Panc1 (cell line): ENCODE results near the gene USP6NL.

Experiments
- TF ChIP-seq, protein P1 (sequence below): fragments of 450-650 bp; IDR thresholded peaks from 2 replicates; pipeline ENCODE4 v1.5.1; 2017; ENCODE audit warnings: mild to moderate bottlenecking
- TF ChIP-seq, protein P2 (sequence below), 2 experiments: IDR thresholded peaks; 2 replicates each; pipeline ENCODE4 v1.6.1; 2011 to 2012; ENCODE audit warnings: low read depth in 2 of 2, control low read depth in 1 of 2, low read length in 1 of 2, mild to moderate bottlenecking in 1 of 2, moderate library complexity in 1 of 2; ENCODE audit not compliant: insufficient read depth in 1 of 2

DNA sequence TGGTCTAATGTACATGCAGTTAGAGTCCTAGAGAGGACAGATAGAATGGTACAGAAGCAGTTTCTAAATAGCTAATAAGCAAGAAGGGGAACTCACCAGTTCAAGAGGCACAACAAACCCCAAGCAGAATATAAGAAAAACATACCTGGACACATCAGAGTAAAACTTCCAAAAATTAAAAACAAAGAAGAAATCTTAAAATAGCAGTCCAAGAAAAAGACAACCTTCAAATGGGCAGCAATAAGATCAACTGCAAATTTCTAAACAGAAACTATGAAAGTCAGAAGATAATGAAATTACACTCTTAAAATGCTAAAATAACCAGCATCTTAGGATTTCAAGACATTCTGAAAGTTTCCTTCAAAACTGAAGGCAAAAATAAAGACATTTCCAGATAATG, 55.9 kb downstream of the USP6NL start:
- TF ChIP-seq, protein P1, sequence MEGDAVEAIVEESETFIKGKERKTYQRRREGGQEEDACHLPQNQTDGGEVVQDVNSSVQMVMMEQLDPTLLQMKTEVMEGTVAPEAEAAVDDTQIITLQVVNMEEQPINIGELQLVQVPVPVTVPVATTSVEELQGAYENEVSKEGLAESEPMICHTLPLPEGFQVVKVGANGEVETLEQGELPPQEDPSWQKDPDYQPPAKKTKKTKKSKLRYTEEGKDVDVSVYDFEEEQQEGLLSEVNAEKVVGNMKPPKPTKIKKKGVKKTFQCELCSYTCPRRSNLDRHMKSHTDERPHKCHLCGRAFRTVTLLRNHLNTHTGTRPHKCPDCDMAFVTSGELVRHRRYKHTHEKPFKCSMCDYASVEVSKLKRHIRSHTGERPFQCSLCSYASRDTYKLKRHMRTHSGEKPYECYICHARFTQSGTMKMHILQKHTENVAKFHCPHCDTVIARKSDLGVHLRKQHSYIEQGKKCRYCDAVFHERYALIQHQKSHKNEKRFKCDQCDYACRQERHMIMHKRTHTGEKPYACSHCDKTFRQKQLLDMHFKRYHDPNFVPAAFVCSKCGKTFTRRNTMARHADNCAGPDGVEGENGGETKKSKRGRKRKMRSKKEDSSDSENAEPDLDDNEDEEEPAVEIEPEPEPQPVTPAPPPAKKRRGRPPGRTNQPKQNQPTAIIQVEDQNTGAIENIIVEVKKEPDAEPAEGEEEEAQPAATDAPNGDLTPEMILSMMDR = no peak
- TF ChIP-seq, protein P2, sequence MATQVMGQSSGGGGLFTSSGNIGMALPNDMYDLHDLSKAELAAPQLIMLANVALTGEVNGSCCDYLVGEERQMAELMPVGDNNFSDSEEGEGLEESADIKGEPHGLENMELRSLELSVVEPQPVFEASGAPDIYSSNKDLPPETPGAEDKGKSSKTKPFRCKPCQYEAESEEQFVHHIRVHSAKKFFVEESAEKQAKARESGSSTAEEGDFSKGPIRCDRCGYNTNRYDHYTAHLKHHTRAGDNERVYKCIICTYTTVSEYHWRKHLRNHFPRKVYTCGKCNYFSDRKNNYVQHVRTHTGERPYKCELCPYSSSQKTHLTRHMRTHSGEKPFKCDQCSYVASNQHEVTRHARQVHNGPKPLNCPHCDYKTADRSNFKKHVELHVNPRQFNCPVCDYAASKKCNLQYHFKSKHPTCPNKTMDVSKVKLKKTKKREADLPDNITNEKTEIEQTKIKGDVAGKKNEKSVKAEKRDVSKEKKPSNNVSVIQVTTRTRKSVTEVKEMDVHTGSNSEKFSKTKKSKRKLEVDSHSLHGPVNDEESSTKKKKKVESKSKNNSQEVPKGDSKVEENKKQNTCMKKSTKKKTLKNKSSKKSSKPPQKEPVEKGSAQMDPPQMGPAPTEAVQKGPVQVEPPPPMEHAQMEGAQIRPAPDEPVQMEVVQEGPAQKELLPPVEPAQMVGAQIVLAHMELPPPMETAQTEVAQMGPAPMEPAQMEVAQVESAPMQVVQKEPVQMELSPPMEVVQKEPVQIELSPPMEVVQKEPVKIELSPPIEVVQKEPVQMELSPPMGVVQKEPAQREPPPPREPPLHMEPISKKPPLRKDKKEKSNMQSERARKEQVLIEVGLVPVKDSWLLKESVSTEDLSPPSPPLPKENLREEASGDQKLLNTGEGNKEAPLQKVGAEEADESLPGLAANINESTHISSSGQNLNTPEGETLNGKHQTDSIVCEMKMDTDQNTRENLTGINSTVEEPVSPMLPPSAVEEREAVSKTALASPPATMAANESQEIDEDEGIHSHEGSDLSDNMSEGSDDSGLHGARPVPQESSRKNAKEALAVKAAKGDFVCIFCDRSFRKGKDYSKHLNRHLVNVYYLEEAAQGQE (IDR thresholded peaks at IDR 0.05; ENCODE audit: insufficient read depth in 1 of 2, low read depth in 2 of 2, low read length in 1 of 2) = no peak
